HG03354 (cell line): Measurements from ENCODE around the gene FOS.
"Not testable (repeated sequence)": the region's sequence is repeated elsewhere in the genome, so short reads cannot be mapped to it uniquely, and the experiment has no call there.

Source experiments
- ATAC-seq: cut with Tn5 transposase; IDR thresholded peaks from one replicate; pipeline ENCODE4 v1.9.1; 2021; ENCODE audit warnings: mild to moderate bottlenecking; ENCODE audit not compliant: unreplicated experiment, poor library complexity, severe bottlenecking

Gene FOS

DNA sequence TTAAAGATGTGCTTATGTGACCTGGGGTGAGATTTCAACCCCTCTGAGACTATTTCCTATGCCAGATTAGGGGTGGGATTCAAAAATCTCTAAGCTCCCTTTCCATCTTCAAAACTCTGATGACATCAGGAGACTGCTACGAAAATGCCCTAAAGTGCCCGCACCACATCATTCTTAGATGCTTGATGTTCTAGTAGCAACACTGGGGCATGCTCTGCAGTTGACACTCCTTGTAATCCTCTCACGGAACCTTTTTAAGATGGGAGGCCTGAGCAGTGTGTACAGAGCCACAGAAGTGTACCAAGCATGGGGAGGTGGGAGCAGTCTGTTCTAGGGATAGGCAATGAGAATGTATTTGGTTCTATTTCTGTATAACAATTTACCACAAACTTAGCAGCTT is 12.2 kb downstream of the FOS start:
- ATAC-seq, result no peak

- no peak for ATAC-seq
These were observed 12.7 kb downstream of the FOS start for GRCh38 chr14:75291331-75291730.

DNA sequence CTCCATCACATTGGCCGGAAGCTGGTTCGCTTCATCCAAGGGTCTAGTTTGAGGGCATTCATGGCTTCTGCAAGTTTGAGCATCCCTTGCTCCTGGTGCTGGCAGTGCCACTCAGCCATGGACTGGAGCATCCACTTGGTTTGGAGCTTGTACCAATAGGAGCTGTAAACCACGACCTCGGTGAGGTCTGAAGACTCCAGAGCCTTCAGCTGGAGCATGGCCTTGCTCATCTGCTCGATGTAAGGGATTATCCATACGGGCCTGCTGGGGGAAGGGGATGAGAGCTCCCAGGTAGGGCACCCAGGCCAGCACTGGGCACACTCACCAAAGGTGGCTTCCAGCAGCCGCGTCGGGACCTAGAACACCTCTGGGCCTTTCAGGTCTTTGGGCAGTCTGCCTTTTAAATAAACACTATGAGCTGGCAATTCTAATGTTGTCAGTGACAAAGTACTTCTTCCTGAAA is 13.5 kb downstream of the FOS start:
- ATAC-seq, result no peak

DNA sequence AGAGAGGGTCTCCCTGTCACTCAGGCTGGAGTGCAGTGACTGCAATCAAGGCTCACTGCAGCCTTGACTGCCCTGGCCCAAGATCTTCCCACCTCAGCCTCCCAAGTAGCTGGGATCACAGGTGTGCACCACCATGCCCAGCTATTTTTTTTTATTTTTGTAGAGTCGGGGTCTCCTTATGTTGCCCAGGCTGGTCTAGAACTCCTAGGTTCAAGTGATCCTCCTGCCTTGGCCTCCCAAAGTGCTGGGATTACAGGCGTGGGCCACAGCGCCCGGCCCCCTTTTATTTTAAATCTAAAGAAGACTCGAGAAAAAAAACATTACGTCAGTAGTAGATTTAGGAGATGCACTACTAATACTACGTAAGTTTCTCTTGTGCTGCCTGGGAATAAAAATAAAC is 14.3 kb downstream of the FOS start:
- ATAC-seq, result no peak

- ATAC-seq, result peak; percentile 92
These were observed 15.5 kb downstream of the FOS start for GRCh38 chr14:75293920-75294648.

GRCh38 chr14:75294649-75295033 is 16.0 kb downstream of the FOS start:
- peak; percentile 1 for ATAC-seq

- ATAC-seq, result no peak
These were observed 16.4 kb downstream of the FOS start for GRCh38 chr14:75295061-75295461.

DNA sequence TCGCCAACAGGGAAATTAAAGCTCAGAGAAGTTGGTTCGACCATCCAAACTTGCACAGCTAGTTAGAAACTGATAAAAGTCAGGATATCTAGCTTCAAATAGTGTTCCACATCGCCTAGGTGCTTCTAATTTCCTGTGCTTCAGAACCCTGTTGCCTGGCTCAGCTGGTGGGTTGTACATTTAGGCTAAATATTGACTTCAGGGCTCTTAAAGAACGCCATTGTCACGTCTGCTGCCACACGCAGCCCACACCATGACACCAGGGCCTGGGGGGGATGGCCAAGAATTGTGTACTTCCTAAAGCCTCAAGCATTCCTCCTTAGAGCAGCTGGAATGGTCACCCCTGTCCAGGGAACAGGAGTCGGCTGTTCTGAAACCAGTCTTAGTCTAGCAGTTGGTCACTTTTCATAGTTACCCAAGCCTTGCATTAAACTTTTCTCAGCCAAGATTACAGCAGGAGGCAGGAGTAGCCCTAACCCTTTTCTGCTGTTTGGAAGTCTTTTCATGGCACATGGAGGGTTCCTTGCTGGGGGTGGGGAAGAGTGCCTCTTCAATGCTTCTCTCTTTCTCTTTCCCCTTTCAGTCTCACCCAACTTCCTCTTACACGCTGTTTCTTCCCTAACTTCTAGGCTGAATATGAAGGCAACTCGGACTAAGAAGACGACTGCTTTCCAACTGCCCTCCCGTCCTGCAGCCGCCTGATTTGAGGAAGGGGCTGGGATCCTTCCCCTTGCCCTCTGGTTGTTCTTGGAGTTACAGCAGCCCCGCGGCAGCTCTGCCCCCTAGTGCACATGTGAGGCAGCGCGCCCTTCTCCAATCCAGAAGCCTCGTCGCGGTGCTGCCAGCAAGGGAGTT is 17.1 kb downstream of the FOS start:
- no peak for ATAC-seq

DNA sequence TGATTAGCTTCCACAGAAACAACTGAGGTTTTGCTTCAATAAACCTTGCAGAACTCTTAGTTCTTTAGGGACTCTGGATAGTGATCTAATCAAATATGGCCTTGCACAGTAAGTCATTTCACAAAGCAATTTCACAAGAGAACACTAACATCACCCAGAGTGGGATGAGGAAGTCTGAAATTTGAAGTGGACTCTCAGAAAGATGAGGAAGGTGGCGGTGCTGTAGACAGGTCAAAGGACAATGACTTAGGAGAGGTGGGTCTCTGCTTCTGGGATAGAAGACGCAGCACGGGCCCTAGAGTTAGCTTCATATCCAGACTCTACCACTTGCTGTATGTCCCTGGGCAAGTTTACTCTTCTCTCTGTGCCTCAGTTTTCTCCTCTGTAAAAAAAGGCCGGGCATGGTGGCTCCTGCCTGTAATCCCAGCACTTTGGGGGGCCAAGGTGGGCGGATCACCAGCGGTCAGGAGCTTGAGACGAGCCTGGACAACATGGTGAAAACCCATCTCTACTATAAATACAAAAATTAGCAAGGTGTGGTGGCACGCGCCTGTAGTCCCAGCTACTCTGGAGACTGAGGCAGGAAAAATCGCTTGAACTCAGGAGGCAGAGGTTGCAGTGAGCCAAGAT is 18.9 kb downstream of the FOS start:
- no peak for ATAC-seq

- ATAC-seq, result no peak
These were observed 19.7 kb downstream of the FOS start for GRCh38 chr14:75298187-75298965.

- ATAC-seq, result no peak
These were observed 20.4 kb downstream of the FOS start for GRCh38 chr14:75299059-75299458.

DNA sequence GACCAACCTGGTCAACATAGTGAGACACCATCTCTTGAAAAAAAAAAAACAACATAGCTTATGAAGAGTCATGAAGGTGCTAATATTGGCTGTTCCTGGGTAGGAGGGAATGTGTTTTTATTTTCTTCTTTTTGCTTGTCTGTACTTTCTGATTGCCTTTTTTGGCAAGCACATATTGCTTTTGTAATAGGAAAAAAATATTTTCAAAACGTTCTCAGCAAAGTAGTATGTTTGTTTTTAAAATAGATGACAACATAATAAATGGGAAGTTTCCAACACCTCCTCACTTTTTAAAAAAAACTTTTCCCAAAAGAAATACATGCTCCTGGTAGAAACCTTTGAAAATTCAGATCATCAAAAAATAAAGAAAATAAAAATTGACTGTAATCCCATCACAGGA is 20.9 kb downstream of the FOS start:
- ATAC-seq, result no peak

- ATAC-seq, result no peak
These were observed 23.2 kb downstream of the FOS start for GRCh38 chr14:75301666-75302325.

DNA sequence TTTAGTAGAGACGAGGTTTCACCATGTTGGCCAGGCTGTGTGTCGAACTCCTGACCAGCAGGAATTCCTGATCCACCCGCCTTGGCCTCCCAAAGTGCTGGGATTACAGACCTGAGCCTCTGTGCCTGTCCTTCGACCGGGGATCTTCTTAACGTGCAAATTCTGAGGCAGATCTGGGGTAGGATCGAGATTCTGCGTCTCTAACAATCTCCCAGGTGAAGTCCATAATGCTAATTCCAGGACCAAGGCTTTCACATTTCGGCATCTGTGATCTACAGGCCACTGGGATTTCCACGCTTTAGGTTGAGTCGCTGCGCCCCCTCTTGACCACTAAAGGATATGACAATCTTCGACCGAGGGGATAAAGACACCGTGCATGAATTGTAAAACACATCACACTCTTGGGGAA is 24.8 kb downstream of the FOS start:
- ATAC-seq, result no peak

GRCh38 chr14:75306410-75306809 is 27.8 kb downstream of the FOS start:
- not testable (repeated sequence) for ATAC-seq

DNA sequence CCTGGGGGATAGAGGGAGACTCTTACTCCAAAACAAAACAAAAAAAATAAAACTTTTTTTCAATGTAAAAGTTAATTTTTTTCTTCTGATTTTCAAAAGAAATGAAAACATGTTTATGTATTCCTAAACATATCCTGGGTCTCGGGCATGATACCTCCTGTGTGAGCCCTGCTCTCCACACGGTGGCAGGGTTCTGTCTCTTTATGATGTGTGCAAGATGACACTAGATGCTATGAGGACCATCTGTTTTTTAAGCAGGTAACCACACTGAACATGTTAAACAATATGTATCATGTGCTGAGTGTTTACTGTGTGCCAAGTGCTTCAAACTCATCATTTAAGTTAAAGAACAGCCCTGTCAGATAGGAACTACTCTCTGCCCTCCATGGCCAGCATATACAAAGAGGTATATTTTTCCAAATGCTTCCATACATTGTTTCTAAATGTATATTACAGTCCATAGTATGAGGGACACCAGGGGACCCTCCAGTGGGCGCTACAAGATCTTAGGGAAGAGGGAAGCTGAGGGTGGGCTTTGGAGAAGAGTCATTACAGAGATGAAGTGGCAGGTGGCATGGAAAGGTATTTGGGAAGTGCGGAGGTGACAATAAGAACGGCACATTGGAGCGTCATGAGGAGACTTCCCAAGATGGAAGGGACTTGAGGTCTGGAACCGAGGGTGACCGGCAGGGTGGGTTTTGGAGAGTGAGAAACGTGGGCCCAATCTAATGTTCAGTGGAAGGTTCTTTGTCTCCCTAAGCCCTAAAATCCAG is 28.5 kb downstream of the FOS start:
- ATAC-seq, result peak; percentile 76

DNA sequence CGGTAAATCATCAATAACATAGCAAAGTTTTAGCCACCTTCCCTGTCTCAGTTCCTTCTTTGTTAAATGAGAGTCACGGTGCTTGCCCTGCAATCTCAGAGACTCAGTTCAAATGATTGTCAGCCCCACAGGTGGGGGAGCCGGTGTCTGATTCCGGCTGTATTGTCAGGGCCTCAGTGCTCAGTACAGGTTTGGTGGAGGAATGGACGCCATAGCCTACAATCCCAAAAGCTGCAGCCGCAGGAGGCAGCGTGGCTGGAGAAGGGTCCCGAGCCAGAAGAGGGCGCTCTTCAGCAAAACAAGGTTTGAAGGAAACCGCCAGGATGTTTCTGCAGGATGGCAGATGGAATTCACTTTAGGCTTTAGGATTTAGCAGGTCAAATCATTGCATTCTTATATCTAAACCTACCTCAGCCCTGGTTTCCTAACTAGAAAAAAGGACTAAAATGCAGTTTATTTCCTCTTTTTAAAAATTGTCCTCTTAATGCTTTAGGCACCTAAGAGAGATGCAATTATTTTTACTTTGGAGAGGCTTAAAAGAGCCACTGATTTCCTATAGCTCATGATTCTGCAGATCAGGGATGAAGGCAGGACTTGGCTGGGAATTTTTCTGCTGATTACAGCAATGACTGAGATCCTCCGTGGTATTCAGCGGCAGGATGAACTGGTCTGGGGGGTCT is 29.2 kb downstream of the FOS start:
- no peak for ATAC-seq

GRCh38 chr14:75308991-75309390 is 30.4 kb downstream of the FOS start:
- ATAC-seq, result not testable (repeated sequence)
